OCI-LY1 (cell line): Measurements from ENCODE around the gene CACNA2D4.
"Not testable (repeated sequence)": the region's sequence is repeated elsewhere in the genome, so short reads cannot be mapped to it uniquely, and the experiment has no call there.

Source experiments
- H2AFZ ChIP-seq: fragments of 200-600 bp; sonication (generic), shearing (Covaris generic); 2 replicates; pipeline ENCODE4 v1.6.0; 2014; ENCODE audit warnings: antibody characterized with exemption, mild to moderate bottlenecking, low read length
- H3F3A ChIP-seq: fragments of 200-600 bp; sonication (generic), shearing (Covaris generic); 2 replicates; pipeline ENCODE4 v1.6.0; 2014; ENCODE audit warnings: mild to moderate bottlenecking, antibody characterized with exemption, low read length, moderate library complexity; ENCODE audit not compliant: insufficient read depth
- H3K27ac ChIP-seq: fragments of 200-600 bp; sonication (generic); 2 replicates; pipeline ENCODE4 v1.5.1; 2014; ENCODE audit warnings: low read length, mixed run types, mild to moderate bottlenecking, low read depth; ENCODE audit not compliant: poor library complexity, severe bottlenecking
- H3K27me3 ChIP-seq: fragments of 200-600 bp; sonication (generic); 2 replicates; pipeline ENCODE4 v1.6.0; 2014; ENCODE audit warnings: antibody characterized with exemption, mild to moderate bottlenecking, low read length, moderate library complexity; ENCODE audit not compliant: insufficient read depth
- H3K36me3 ChIP-seq: fragments of 200-600 bp; sonication (generic); 2 replicates; pipeline ENCODE4 v1.6.1; 2014; ENCODE audit warnings: mild to moderate bottlenecking, antibody characterized with exemption, low read length, moderate library complexity, mixed read lengths; ENCODE audit not compliant: insufficient read depth
- H3K4me1 ChIP-seq: fragments of 200-600 bp; sonication (generic); 2 replicates; pipeline ENCODE4 v1.5.1; 2014; ENCODE audit warnings: mild to moderate bottlenecking, low read length, moderate library complexity; ENCODE audit not compliant: insufficient read depth, severe bottlenecking
- H3K4me2 ChIP-seq: fragments of 200-600 bp; sonication (generic), shearing (Covaris generic); 2 replicates; pipeline ENCODE4 v1.6.1; 2014; ENCODE audit warnings: low read length
- H3K4me3 ChIP-seq: fragments of 200-600 bp; sonication (generic); 2 replicates; pipeline ENCODE4 v1.5.1; 2014; ENCODE audit warnings: low read length, low read depth, mild to moderate bottlenecking, mixed read lengths; ENCODE audit not compliant: poor library complexity, severe bottlenecking
- H3K79me2 ChIP-seq: fragments of 200-600 bp; shearing (Covaris generic); 2 replicates; pipeline ENCODE4 v1.6.1; 2016; ENCODE audit warnings: mixed run types, low read length, mixed read lengths; ENCODE audit not compliant: insufficient read depth
- H3K9ac ChIP-seq: fragments of 200-600 bp; sonication (generic), shearing (Covaris generic); 2 replicates; pipeline ENCODE4 v1.6.1; 2014; ENCODE audit warnings: mild to moderate bottlenecking, low read length, mixed read lengths
- H3K9me2 ChIP-seq: fragments of 200-600 bp; sonication (generic), shearing (Covaris generic); 2 replicates; pipeline ENCODE4 v1.6.1; 2014; ENCODE audit warnings: low read depth, mild to moderate bottlenecking, low read length, mixed read lengths
- H3K9me3 ChIP-seq: fragments of 200-600 bp; shearing (Covaris generic); 2 replicates; pipeline ENCODE4 v1.6.1; 2014; ENCODE audit warnings: low read length, mixed read lengths
- H4K20me1 ChIP-seq: fragments of 200-600 bp; sonication (generic), shearing (Covaris generic); 2 replicates; pipeline ENCODE4 v1.6.0; 2016; ENCODE audit warnings: mild to moderate bottlenecking, low read length; ENCODE audit not compliant: insufficient read depth
- EZH2 ChIP-seq: fragments of 200-600 bp; sonication (generic), shearing (Covaris generic); IDR thresholded peaks from 2 replicates; pipeline ENCODE4 v1.8.0; 2017; ENCODE audit warnings: borderline replicate concordance, mixed run types, mild to moderate bottlenecking, antibody characterized with exemption, low read length, moderate library complexity, mixed read lengths
- TF ChIP-seq, protein P1 (sequence below): fragments of 200-600 bp; sonication (generic), shearing (Covaris generic); IDR thresholded peaks from 2 replicates; pipeline ENCODE4 v1.5.1; 2017; ENCODE audit warnings: mild to moderate bottlenecking, antibody characterized with exemption, low read length, moderate library complexity, mixed read lengths

The CACNA2D4 gene

GRCh38 chr12:1948883-1949282 lies 30.4 kb upstream of the CACNA2D4 start:
- Histone ChIP-seq H2AFZ (no peak overlapping the region), H3F3A (no peaks in the 10 kb centered on the region), H3K4me3 (no peak overlapping the region), H3K36me3 (peaks cover 24% of the 10 kb centered on the region), H3K4me1 (no peaks in the 10 kb centered on the region), H3K27me3 (no peaks in the 10 kb centered on the region), H3K9me2 (no peaks in the 10 kb centered on the region), H3K79me2 (no peaks in the 10 kb centered on the region), H3K9ac (no peak overlapping the region), H3K4me2 (no peak overlapping the region), H4K20me1 (no peaks in the 10 kb centered on the region), H3K27ac (no peak overlapping the region), H3K9me3 (no peaks in the 10 kb centered on the region)
- TF ChIP-seq, protein P1, sequence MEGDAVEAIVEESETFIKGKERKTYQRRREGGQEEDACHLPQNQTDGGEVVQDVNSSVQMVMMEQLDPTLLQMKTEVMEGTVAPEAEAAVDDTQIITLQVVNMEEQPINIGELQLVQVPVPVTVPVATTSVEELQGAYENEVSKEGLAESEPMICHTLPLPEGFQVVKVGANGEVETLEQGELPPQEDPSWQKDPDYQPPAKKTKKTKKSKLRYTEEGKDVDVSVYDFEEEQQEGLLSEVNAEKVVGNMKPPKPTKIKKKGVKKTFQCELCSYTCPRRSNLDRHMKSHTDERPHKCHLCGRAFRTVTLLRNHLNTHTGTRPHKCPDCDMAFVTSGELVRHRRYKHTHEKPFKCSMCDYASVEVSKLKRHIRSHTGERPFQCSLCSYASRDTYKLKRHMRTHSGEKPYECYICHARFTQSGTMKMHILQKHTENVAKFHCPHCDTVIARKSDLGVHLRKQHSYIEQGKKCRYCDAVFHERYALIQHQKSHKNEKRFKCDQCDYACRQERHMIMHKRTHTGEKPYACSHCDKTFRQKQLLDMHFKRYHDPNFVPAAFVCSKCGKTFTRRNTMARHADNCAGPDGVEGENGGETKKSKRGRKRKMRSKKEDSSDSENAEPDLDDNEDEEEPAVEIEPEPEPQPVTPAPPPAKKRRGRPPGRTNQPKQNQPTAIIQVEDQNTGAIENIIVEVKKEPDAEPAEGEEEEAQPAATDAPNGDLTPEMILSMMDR = no peak
- TF ChIP-seq EZH2 = no peak

- TF ChIP-seq EZH2 = no peak
- TF ChIP-seq, protein P1 = no peak
- no peak overlapping the region for H2AFZ ChIP-seq
- no peaks in the 10 kb centered on the region for H3K27me3 ChIP-seq
- H4K20me1 ChIP-seq = no peaks in the 10 kb centered on the region
- no peak overlapping the region for H3K4me3 ChIP-seq
- no peaks in the 10 kb centered on the region for H3K79me2 ChIP-seq
- no peaks in the 10 kb centered on the region for H3F3A ChIP-seq
- H3K9ac ChIP-seq = no peak overlapping the region
- H3K4me2 ChIP-seq = no peak overlapping the region
- no peaks in the 10 kb centered on the region for H3K4me1 ChIP-seq
- H3K36me3 ChIP-seq = peaks cover 14% of the 10 kb centered on the region
- no peaks in the 10 kb centered on the region for H3K9me3 ChIP-seq
- H3K9me2 ChIP-seq = no peaks in the 10 kb centered on the region
- no peak overlapping the region for H3K27ac ChIP-seq
Observed at GRCh38 chr12:1947081-1947480, 28.6 kb upstream of the CACNA2D4 start.

GRCh38 chr12:1946296-1946695 lies 27.8 kb upstream of the CACNA2D4 start:
- no peaks in the 10 kb centered on the region for H3K79me2 ChIP-seq
- H3K27me3 ChIP-seq = no peaks in the 10 kb centered on the region
- peaks cover 12% of the 10 kb centered on the region for H3K36me3 ChIP-seq
- no peak overlapping the region for H3K4me3 ChIP-seq
- TF ChIP-seq, protein P1 = no peak
- TF ChIP-seq EZH2 = no peak
- H2AFZ ChIP-seq = no peak overlapping the region
- H3K4me1 ChIP-seq = no peaks in the 10 kb centered on the region
- H3K4me2 ChIP-seq = no peak overlapping the region
- no peaks in the 10 kb centered on the region for H4K20me1 ChIP-seq
- no peaks in the 10 kb centered on the region for H3F3A ChIP-seq
- H3K9me3 ChIP-seq = no peaks in the 10 kb centered on the region
- no peak overlapping the region for H3K27ac ChIP-seq
- H3K9me2 ChIP-seq = no peaks in the 10 kb centered on the region
- H3K9ac ChIP-seq = no peak overlapping the region

GRCh38 chr12:1945502-1945901 lies 27.1 kb upstream of the CACNA2D4 start:
- not testable (repeated sequence) for H3K27ac ChIP-seq, H4K20me1 ChIP-seq, H3K4me3 ChIP-seq, H2AFZ ChIP-seq, H3K9me2 ChIP-seq, H3F3A ChIP-seq, H3K79me2 ChIP-seq, H3K27me3 ChIP-seq, H3K9ac ChIP-seq, H3K4me1 ChIP-seq, H3K4me2 ChIP-seq, H3K9me3 ChIP-seq
- H3K36me3 ChIP-seq = peaks cover 12% of the 10 kb centered on the region
